Stimulated activated naive CD8-positive, alpha-beta T cell treated with anti-CD3 and anti-CD28 coated beads, Interleukin-15, Interleukin-2, amounts not matched to agents 100 U/mL and 50 U/mL, for 24 hours (primary cell): ENCODE results near the gene PTPRG.

ENCODE experiments used
- ATAC-seq: fragments of 150-1000 bp; cut with Tn5 transposase; one replicate; pipeline ENCODE4 v1.10.0; 2021
- DNase-seq: peaks from one replicate; pipeline ENCODE4 v3.0.0; 2021

Gene PTPRG

GRCh38 chr3:61618231-61618630 lies 56.9 kb downstream of the PTPRG start:
- no peak for ATAC-seq
- DNase-seq, result no peak

- no peak for DNase-seq
- no peak for ATAC-seq
Observed at GRCh38 chr3:61618871-61619270, 57.5 kb downstream of the PTPRG start.

- no peak for ATAC-seq
- no peak for DNase-seq
Observed at GRCh38 chr3:61620073-61620472, 58.7 kb downstream of the PTPRG start.

GRCh38 chr3:61624300-61624699 lies 62.9 kb downstream of the PTPRG start:
- ATAC-seq (no peak), DNase-seq (no peak)

GRCh38 chr3:61625429-61625828 lies 64.1 kb downstream of the PTPRG start:
- ATAC-seq (no peak), DNase-seq (no peak)

- no peak for ATAC-seq
- no peak for DNase-seq
Observed at GRCh38 chr3:61626484-61626883, 65.1 kb downstream of the PTPRG start.

GRCh38 chr3:61627768-61628185 lies 66.4 kb downstream of the PTPRG start:
- DNase-seq, result no peak

GRCh38 chr3:61628636-61629035 lies 67.3 kb downstream of the PTPRG start:
- DNase-seq, result no peak
- no peak for ATAC-seq

More at GRCh38 chr3:61627768-61628185, 66.4 kb downstream of the PTPRG start:
- ATAC-seq, result no peak

GRCh38 chr3:61629442-61629841 lies 68.1 kb downstream of the PTPRG start:
- DNase-seq (no peak), ATAC-seq (no peak)

- DNase-seq, result no peak
- no peak for ATAC-seq
Observed at GRCh38 chr3:61631108-61631769, 69.9 kb downstream of the PTPRG start.

- DNase-seq (no peak), ATAC-seq (no peak)
Observed at GRCh38 chr3:61632568-61633175, 71.3 kb downstream of the PTPRG start.

- DNase-seq (no peak), ATAC-seq (no peak)
Observed at GRCh38 chr3:61634678-61635077, 73.3 kb downstream of the PTPRG start.

- ATAC-seq (no peak), DNase-seq (no peak)
Observed at GRCh38 chr3:61637088-61638051, 76.0 kb downstream of the PTPRG start.

- ATAC-seq (no peak), DNase-seq (no peak)
Observed at GRCh38 chr3:61638741-61639140, 77.4 kb downstream of the PTPRG start.

GRCh38 chr3:61639991-61640390 lies 78.6 kb downstream of the PTPRG start:
- DNase-seq, result no peak
- ATAC-seq, result no peak

GRCh38 chr3:61645148-61645547 lies 83.8 kb downstream of the PTPRG start:
- no peak for DNase-seq

GRCh38 chr3:61646360-61646759 lies 85.0 kb downstream of the PTPRG start:
- DNase-seq (no peak), ATAC-seq (no peak)

More at GRCh38 chr3:61645148-61645547, 83.8 kb downstream of the PTPRG start:
- no peak for ATAC-seq

GRCh38 chr3:61646851-61647525 lies 85.6 kb downstream of the PTPRG start:
- DNase-seq, result no peak

GRCh38 chr3:61648481-61648880 lies 87.1 kb downstream of the PTPRG start:
- ATAC-seq, result no peak
- no peak for DNase-seq

More at GRCh38 chr3:61646851-61647525, 85.6 kb downstream of the PTPRG start:
- no peak for ATAC-seq

- no peak for DNase-seq
- ATAC-seq, result no peak
Observed at GRCh38 chr3:61649381-61650170, 88.2 kb downstream of the PTPRG start.

GRCh38 chr3:61650276-61650675 lies 88.9 kb downstream of the PTPRG start:
- ATAC-seq (no peak), DNase-seq (no peak)
